ENCODE measurements around the gene CIRBP. TPM values are rescaled to one million over a fixed set of nuclear protein-coding genes. Genes with fewer than 3 reads are reported as not detected.

Gene CIRBP
- total and polyA plus RNA-seq, 9 of the 15 experiments (the other 6 are each of a cell fraction or from before 2014, with no cell fraction given), result 20.5 to 327 (median 176) TPM

DNA sequence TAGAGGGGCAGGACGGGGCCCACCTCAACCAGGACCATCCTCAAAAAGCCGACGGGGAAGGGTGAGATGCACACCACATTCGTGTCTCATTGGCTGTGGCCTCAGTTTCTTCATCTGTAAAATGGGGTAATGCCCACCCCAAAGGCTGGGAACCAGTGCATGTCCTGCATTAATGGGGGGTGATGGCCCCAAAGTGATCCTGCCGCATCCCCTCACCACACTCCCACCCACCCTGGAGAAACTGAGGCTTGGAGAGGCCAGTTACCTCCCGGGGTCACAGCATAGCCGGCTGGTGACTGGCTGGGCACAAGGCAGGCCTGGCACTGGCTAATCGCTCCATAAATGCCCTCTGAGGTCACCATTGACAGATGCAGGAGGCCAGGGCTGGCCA, 21.4 kb upstream of the CIRBP start (continued):
- TF ChIP-seq, protein P1, sequence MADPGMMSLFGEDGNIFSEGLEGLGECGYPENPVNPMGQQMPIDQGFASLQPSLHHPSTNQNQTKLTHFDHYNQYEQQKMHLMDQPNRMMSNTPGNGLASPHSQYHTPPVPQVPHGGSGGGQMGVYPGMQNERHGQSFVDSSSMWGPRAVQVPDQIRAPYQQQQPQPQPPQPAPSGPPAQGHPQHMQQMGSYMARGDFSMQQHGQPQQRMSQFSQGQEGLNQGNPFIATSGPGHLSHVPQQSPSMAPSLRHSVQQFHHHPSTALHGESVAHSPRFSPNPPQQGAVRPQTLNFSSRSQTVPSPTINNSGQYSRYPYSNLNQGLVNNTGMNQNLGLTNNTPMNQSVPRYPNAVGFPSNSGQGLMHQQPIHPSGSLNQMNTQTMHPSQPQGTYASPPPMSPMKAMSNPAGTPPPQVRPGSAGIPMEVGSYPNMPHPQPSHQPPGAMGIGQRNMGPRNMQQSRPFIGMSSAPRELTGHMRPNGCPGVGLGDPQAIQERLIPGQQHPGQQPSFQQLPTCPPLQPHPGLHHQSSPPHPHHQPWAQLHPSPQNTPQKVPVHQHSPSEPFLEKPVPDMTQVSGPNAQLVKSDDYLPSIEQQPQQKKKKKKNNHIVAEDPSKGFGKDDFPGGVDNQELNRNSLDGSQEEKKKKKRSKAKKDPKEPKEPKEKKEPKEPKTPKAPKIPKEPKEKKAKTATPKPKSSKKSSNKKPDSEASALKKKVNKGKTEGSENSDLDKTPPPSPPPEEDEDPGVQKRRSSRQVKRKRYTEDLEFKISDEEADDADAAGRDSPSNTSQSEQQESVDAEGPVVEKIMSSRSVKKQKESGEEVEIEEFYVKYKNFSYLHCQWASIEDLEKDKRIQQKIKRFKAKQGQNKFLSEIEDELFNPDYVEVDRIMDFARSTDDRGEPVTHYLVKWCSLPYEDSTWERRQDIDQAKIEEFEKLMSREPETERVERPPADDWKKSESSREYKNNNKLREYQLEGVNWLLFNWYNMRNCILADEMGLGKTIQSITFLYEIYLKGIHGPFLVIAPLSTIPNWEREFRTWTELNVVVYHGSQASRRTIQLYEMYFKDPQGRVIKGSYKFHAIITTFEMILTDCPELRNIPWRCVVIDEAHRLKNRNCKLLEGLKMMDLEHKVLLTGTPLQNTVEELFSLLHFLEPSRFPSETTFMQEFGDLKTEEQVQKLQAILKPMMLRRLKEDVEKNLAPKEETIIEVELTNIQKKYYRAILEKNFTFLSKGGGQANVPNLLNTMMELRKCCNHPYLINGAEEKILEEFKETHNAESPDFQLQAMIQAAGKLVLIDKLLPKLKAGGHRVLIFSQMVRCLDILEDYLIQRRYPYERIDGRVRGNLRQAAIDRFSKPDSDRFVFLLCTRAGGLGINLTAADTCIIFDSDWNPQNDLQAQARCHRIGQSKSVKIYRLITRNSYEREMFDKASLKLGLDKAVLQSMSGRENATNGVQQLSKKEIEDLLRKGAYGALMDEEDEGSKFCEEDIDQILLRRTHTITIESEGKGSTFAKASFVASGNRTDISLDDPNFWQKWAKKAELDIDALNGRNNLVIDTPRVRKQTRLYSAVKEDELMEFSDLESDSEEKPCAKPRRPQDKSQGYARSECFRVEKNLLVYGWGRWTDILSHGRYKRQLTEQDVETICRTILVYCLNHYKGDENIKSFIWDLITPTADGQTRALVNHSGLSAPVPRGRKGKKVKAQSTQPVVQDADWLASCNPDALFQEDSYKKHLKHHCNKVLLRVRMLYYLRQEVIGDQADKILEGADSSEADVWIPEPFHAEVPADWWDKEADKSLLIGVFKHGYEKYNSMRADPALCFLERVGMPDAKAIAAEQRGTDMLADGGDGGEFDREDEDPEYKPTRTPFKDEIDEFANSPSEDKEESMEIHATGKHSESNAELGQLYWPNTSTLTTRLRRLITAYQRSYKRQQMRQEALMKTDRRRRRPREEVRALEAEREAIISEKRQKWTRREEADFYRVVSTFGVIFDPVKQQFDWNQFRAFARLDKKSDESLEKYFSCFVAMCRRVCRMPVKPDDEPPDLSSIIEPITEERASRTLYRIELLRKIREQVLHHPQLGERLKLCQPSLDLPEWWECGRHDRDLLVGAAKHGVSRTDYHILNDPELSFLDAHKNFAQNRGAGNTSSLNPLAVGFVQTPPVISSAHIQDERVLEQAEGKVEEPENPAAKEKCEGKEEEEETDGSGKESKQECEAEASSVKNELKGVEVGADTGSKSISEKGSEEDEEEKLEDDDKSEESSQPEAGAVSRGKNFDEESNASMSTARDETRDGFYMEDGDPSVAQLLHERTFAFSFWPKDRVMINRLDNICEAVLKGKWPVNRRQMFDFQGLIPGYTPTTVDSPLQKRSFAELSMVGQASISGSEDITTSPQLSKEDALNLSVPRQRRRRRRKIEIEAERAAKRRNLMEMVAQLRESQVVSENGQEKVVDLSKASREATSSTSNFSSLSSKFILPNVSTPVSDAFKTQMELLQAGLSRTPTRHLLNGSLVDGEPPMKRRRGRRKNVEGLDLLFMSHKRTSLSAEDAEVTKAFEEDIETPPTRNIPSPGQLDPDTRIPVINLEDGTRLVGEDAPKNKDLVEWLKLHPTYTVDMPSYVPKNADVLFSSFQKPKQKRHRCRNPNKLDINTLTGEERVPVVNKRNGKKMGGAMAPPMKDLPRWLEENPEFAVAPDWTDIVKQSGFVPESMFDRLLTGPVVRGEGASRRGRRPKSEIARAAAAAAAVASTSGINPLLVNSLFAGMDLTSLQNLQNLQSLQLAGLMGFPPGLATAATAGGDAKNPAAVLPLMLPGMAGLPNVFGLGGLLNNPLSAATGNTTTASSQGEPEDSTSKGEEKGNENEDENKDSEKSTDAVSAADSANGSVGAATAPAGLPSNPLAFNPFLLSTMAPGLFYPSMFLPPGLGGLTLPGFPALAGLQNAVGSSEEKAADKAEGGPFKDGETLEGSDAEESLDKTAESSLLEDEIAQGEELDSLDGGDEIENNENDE (IDR thresholded peaks at IDR 0.05; ENCODE audit: low read depth, low read length), result no peak
- TF ChIP-seq ZNF133 (CRISPR knock-in tag; IDR thresholded peaks at IDR 0.05) (no peak), ZNF551 (CRISPR knock-in tag; IDR thresholded peaks at IDR 0.05) (no peak), EP400 (IDR thresholded peaks at IDR 0.05) (no peak), CSDE1 (IDR thresholded peaks at IDR 0.05) (no peak), FOXA3 (CRISPR knock-in tag; conservative IDR thresholded peaks at IDR 0.05 in 1 of 2, IDR thresholded peaks at IDR 0.05 in 1 of 2) (no peak), PRMT5 (CRISPR knock-in tag; IDR thresholded peaks at IDR 0.05) (no peak)
- TF ChIP-seq, protein P2, sequence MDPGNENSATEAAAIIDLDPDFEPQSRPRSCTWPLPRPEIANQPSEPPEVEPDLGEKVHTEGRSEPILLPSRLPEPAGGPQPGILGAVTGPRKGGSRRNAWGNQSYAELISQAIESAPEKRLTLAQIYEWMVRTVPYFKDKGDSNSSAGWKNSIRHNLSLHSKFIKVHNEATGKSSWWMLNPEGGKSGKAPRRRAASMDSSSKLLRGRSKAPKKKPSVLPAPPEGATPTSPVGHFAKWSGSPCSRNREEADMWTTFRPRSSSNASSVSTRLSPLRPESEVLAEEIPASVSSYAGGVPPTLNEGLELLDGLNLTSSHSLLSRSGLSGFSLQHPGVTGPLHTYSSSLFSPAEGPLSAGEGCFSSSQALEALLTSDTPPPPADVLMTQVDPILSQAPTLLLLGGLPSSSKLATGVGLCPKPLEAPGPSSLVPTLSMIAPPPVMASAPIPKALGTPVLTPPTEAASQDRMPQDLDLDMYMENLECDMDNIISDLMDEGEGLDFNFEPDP (CRISPR knock-in tag; IDR thresholded peaks at IDR 0.05), result no peak
- TF ChIP-seq, protein P3, sequence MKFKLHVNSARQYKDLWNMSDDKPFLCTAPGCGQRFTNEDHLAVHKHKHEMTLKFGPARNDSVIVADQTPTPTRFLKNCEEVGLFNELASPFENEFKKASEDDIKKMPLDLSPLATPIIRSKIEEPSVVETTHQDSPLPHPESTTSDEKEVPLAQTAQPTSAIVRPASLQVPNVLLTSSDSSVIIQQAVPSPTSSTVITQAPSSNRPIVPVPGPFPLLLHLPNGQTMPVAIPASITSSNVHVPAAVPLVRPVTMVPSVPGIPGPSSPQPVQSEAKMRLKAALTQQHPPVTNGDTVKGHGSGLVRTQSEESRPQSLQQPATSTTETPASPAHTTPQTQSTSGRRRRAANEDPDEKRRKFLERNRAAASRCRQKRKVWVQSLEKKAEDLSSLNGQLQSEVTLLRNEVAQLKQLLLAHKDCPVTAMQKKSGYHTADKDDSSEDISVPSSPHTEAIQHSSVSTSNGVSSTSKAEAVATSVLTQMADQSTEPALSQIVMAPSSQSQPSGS (CRISPR knock-in tag; IDR thresholded peaks at IDR 0.05), result no peak
- TF ChIP-seq, protein P4, sequence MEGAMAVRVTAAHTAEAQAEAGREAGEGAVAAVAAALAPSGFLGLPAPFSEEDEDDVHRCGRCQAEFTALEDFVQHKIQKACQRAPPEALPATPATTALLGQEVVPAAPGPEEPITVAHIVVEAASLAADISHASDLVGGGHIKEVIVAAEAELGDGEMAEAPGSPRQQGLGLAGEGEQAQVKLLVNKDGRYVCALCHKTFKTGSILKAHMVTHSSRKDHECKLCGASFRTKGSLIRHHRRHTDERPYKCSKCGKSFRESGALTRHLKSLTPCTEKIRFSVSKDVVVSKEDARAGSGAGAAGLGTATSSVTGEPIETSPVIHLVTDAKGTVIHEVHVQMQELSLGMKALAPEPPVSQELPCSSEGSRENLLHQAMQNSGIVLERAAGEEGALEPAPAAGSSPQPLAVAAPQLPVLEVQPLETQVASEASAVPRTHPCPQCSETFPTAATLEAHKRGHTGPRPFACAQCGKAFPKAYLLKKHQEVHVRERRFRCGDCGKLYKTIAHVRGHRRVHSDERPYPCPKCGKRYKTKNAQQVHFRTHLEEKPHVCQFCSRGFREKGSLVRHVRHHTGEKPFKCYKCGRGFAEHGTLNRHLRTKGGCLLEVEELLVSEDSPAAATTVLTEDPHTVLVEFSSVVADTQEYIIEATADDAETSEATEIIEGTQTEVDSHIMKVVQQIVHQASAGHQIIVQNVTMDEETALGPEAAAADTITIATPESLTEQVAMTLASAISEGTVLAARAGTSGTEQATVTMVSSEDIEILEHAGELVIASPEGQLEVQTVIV (CRISPR knock-in tag; IDR thresholded peaks at IDR 0.05; ENCODE audit: borderline replicate concordance), result no peak

Data from K562 (cell line).